ENCODE measurements around the gene CHCHD4. TPM values are rescaled to one million over a fixed set of nuclear protein-coding genes. Genes with fewer than 3 reads are reported as not detected.

The CHCHD4 gene
- total RNA-seq, 4 donors from 2014 or later = 10.7 to 17.7 (median 13.8) TPM

DNA sequence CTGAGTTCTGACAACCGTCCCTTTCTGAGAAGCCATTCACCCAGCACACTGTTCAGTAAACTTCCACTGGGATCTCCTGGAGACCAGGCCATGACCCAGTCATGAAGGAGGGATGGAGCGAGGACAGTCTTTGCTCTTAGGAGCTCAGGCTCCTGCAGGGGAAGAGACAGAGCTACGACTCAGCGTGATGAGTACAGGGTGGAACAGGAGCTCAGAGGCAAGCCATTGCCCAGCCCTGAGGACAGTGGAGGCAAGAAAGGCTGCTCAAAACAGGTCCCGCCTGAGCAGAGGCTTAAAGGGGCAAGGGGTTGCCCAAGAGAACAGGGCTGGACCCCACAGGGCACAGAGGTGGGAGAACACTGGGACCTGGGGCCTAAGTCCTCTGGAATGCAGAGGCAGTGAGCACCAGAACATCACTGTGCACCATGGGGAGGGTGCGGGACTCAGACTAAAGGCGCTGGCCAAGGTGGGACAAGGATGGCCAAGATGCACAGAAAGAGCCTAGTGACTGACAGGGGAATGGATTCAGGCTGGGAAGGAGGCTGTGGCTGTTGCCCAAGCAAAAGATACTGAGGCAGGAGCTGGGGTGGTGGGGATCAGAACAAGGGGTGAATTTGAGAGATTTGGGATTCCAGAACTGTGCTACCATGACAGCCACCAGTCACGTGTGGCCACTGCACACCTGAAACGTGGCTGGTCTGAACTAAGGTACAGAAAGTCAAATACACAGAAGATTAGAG is 26.0 kb upstream of the CHCHD4 start:
- DNase-seq (ENCODE audit: low spot score in 2 of 2) = no peak
- TF ChIP-seq POLR2A (IDR thresholded peaks at IDR 0.05) = no peak
- Histone ChIP-seq H3K36me3 (peaks cover 0 to 94% (median 15%) of the 10 kb centered on the region in 3 donors), H3K9me3 (no peaks in the 10 kb centered on the region), H3K4me1 (peaks cover 0 to 19% (median 2%) of the 10 kb centered on the region in 4 donors), H3K27me3 (no peaks in the 10 kb centered on the region), H3K27ac (no peak overlapping the region), H3K4me3 (no peak overlapping the region)
- WGBS, 2 donors = 92% methylated on average over 9 of the region's 9 CpGs

DNA sequence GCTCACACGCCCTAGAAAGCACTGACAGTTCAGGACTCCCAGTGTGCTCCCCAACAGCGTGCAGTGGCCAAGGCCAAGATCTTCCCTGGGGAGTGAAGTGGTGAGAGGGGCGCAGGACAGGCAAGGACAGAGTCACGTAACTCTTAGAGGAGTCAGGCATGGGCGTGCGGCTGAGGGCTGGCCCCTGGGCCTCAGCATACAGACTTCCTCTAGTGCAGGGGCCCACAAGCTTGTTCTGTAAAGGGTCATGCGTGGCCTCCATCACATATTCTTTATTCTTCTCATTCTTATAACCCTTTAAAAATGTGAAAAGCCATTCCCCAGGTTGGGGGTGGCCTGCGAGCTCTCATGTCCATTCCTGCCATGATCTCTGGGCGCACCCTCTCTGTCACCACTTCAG is 25.4 kb upstream of the CHCHD4 start:
- no peak for DNase-seq (ENCODE audit: low spot score in 2 of 2)
- Histone ChIP-seq H3K27me3 (no peaks in the 10 kb centered on the region), H3K4me1 (peaks cover 0 to 24% (median 8%) of the 10 kb centered on the region in 4 donors), H3K27ac (no peak overlapping the region), H3K4me3 (no peak overlapping the region), H3K9me3 (no peaks in the 10 kb centered on the region), H3K36me3 (peaks cover 0 to 95% (median 17%) of the 10 kb centered on the region in 3 donors)
- TF ChIP-seq EP300 (IDR thresholded peaks at IDR 0.05) = no peak
- TF ChIP-seq CTCF (IDR thresholded peaks at IDR 0.05) = no peak
- TF ChIP-seq POLR2A (IDR thresholded peaks at IDR 0.05) = no peak
- WGBS, 2 donors = 95 to 96% methylated on average over 9 of the region's 9 CpGs

DNA sequence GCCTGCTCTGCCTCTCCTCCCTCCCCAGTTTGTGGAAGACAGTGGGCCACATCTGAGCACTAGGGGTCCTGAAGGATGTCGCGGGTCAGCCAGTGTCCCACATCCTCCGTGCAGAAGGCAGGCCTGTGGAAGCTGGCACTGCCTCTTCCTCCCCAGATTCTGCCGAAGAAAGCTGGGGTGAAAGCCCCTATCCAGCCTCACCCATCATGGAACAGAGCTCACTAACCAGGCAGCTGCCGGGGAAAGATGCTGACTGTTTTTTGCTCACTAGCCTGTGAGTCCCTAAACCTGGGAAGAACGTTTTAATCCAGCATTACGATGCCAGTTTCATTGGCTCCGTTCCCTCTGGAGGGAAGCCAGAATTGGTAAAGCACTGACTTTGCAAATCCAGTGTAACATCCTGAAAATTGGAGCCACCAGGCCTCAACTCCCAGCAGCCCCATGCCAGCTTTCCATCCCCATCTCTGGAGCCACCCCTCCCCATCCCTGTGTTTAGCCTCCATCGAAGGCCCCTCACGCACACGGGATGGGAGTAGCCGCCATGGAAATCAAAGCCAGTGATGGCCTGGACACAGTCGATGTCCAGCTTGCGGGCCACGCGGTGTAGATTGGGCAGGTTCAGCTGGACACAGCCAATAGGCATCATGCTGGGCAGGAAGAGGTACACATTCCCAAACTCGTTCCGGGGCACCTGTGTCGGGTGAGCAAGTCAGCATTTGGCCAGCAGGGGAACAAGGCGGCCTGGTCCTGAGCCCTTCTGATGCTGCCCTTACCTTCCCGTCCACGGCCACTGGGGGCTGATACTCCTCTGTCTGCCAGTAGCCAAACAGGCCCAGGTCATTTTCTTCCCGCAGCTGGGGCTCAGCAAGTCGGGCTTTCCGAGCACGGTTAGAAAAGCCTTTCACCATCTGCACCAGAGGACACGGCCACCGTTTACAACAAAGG is 23.6 kb upstream of the CHCHD4 start:
- Histone ChIP-seq H3K4me3 (no peak overlapping the region), H3K9me3 (no peaks in the 10 kb centered on the region), H3K27me3 (no peaks in the 10 kb centered on the region), H3K27ac (peak overlapping the region in 1 of 4 donors; percentile 42), H3K4me1 (peaks cover 0 to 38% (median 23%) of the 10 kb centered on the region in 4 donors), H3K36me3 (peaks cover 0 to 77% (median 12%) of the 10 kb centered on the region in 3 donors)
- TF ChIP-seq POLR2A (IDR thresholded peaks at IDR 0.05) = no peak
- no peak for TF ChIP-seq CTCF (IDR thresholded peaks at IDR 0.05)
- no peak for TF ChIP-seq EP300 (IDR thresholded peaks at IDR 0.05)
- no peak for DNase-seq (ENCODE audit: low spot score in 2 of 2)
- WGBS, 2 donors = 84 to 86% methylated on average over 27 to 28 of the region's 28 CpGs

DNA sequence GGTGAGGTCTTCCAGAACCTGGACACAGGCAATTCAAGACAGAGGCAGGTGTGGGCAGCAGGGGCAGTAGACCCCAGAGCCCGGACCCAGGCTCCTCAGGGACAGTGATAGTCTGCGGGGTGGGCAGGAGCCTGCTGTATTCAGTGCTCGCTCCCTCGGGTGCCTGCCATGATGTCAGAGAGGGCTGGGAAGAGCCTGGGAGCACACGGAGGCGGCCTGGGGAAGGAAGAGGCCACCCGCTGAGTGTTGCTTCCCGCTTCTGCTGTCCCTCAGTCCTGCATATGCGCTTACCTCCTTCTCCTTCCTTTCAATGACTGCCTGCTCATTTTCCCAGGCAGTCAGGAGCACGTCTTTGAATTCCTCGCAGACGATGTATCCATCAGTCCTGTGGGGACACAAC is 22.9 kb upstream of the CHCHD4 start:
- DNase-seq (ENCODE audit: low spot score in 2 of 2) = no peak
- Histone ChIP-seq H3K4me1 (peaks cover 0 to 45% (median 30%) of the 10 kb centered on the region in 4 donors), H3K9me3 (no peaks in the 10 kb centered on the region), H3K27me3 (no peaks in the 10 kb centered on the region), H3K36me3 (peaks cover 0 to 70% (median 8%) of the 10 kb centered on the region in 3 donors), H3K4me3 (no peak overlapping the region), H3K27ac (peak overlapping the region in 1 of 4 donors; percentile 42)
- WGBS, 2 donors = 65 to 85% methylated on average over 12 of the region's 12 CpGs
- no peak for TF ChIP-seq EP300 (IDR thresholded peaks at IDR 0.05)
- TF ChIP-seq CTCF (IDR thresholded peaks at IDR 0.05) = no peak
- TF ChIP-seq POLR2A (IDR thresholded peaks at IDR 0.05) = no peak

DNA sequence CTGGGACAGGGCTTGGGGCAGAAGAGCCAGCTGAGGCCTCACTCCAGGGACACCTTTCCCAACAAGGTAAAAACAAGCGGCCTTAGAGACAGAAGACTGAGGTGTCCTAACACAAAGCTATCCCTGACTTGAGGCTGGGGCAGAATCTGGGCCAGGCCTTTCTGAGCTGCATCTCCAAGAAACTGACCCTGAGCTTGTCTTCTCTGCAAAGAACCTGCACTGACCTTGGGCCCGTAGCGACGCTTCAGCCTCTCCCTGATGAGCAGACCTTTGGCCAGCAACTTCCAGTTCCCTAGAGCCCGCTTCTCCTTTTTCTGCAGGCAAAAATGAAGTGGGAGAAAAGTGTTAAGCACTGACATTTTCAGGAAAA is 22.4 kb upstream of the CHCHD4 start:
- peak overlapping the region in 2 of 4 donors; percentile 94 to 96 for H3K27ac ChIP-seq
- H3K4me1 ChIP-seq = peaks cover 0 to 50% (median 31%) of the 10 kb centered on the region in 4 donors
- no peak for TF ChIP-seq EP300 (IDR thresholded peaks at IDR 0.05)
- no peak for TF ChIP-seq POLR2A (IDR thresholded peaks at IDR 0.05)
- TF ChIP-seq CTCF (IDR thresholded peaks at IDR 0.05) = no peak
- no peaks in the 10 kb centered on the region for H3K9me3 ChIP-seq
- no peak for DNase-seq (ENCODE audit: low spot score in 2 of 2)
- WGBS, 2 donors = 81 to 86% methylated on average over 5 of the region's 5 CpGs
- H3K4me3 ChIP-seq = no peak overlapping the region
- no peaks in the 10 kb centered on the region for H3K27me3 ChIP-seq
- H3K36me3 ChIP-seq = peaks cover 0 to 67% (median 8%) of the 10 kb centered on the region in 3 donors
